HG02610 (cell line): Measurements from ENCODE around the gene ARHGEF37.

ENCODE experiments used
- ATAC-seq: cut with Tn5 transposase; IDR thresholded peaks from one replicate; pipeline ENCODE4 v1.9.1; 2021; ENCODE audit warnings: mild to moderate bottlenecking, moderate library complexity; ENCODE audit not compliant: unreplicated experiment

Gene ARHGEF37

DNA sequence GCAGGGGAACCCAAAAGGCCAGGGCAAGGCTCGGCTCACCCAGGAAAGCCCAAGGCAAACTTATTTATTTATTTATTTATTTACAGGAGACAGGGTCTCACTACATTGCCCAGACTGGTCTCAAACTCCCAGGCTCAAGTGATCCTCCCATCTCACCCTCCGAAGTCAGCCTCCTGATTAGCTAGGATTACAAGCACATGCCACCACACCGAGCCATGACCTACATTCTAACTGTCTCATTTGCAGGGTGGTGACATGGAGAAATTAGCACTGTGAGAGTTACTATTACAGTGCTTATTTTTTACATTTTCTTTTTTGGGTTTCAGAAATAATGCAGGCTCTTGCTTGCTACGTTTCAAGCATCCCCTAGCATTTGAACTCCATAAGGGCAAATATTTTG, 18.1 kb downstream of the ARHGEF37 start:
- no peak for ATAC-seq

DNA sequence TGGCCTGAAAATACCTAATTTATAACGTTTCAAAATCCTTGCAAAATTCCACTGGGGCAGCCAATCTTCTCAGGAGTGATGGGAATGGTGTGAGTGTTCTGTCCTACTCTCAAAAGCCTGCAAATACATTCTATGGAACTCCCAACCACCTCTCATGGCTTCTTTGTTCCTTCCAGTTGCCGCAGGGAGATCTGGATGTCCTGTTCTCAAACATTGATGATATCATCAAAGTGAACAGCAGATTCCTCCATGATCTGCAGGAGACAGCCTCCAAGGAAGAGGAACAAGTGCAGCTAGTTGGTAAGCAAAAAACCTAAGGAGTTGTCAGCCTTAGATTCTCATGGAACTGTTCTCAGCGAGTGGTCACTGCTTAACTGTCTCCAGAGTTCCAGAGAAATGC, 19.6 kb downstream of the ARHGEF37 start:
- ATAC-seq = no peak

DNA sequence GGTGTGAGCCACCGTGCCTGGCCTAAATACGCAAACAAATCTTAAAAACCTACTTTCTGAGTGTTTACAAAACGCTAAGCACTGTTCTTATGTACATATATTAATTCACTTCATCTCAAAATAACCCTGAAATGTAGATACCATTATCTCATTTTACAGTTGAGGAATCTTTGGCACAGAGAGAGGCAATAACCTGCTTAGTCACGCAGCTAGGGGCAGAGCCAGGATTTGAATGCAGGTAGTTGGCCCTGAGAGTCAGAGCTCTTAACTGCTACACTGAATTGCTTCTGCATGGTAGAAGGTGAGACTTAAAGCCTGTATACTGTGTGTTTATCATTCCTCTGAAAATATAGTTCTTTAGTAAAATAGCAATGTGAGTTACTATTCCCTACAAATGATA, 21.9 kb downstream of the ARHGEF37 start:
- ATAC-seq = no peak

DNA sequence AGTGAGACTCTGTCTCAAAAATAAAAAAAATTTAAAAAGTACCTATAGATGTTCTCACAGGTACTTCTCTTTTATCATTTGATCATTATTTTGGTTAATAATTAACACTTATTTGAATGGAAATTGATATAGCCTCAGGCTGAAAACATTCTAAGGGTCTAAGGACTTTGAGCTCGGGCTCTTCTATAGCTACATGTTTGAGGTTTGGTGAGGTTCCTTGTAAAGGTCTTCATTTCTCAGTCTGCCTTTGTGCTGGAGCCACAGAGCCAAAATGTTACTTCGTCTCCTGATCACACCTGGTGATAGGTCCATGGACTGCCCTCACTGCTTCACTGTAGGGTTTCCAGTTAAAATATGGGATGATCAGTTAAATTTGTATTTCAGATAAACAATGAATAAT, 22.6 kb downstream of the ARHGEF37 start:
- ATAC-seq = no peak

DNA sequence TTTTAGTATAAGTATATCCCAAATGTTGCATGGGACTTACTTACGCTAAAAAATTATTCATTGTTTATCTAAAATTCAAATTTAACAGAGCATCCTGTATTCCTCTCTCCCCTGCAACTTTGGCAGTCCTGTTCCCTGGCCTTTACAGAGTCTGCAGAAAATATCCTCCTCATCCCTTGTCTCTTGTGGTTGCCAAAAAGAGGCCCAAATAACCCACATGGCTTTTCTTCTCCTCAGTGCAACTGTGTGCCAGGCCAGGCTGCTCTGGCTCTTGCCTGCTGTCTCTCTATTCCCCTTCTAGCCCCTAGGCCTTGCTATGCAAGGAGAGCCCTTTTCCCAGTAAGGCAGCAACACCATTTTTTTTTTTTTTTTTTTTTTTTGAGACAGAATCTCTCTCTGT, 23.0 kb downstream of the ARHGEF37 start:
- ATAC-seq = no peak

DNA sequence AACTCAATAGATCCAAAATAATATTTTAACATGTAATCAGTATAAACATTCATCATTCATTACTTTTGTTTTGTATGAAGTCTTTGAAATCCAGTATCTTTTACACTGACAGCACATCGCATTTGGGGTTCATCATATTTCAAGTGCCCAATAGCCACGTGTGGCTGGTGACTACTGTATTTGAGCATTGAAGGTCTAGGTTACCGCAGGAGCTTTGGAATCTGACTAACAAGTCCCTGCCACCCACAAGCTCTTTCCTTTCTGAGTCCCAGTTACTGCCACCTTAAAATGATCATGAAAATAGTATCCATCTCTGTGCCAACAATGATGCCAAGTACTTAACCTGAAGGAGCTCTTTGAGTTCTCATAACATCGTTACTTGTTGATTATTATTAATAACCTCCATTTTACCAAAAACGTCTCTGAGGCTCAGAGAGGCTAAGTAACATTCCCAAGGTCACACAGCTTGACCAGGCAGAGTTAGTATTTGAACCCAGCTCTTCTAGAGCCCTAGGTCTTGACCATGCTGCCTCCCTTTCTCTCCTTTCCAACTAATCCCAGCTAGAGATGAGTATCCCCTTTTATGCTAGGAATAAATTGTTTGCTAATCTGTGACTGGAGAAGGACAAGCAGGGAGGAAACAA, 24.2 kb downstream of the ARHGEF37 start:
- no peak for ATAC-seq

DNA sequence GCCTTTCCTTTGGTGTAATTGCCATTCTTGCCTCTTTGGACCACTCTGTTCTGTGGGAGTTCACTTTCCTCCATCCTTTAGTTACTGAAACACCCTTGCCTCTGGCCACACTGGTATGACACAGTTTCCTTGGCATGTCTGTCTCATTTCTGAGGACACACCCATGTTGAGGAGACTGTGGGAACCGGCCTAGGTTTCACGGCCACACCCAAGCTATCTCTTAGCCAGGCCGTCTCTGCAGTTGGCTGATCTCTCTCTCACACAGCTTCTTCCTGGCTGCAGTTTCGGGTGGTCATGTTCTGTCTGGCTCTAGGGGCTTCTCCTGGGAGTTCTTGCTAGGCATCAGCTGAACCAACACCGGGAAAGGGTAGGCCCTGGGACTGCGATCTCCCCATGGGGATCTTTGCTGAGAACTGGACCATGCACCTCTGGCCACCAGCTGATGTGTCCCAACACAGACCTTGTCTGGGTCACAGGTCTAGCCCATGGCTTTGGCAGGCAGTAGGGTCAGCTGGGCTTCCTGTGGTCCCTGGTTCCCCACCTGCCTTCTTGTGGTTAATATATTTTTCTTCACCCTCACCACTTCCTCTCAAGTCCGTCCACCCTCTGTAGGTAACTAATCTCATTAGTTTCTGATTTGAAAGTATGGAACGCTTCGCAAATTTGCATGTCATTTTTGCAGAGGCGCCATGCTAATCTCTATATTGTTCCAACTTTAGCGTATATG, 24.9 kb downstream of the ARHGEF37 start:
- peak; percentile 71 for ATAC-seq

DNA sequence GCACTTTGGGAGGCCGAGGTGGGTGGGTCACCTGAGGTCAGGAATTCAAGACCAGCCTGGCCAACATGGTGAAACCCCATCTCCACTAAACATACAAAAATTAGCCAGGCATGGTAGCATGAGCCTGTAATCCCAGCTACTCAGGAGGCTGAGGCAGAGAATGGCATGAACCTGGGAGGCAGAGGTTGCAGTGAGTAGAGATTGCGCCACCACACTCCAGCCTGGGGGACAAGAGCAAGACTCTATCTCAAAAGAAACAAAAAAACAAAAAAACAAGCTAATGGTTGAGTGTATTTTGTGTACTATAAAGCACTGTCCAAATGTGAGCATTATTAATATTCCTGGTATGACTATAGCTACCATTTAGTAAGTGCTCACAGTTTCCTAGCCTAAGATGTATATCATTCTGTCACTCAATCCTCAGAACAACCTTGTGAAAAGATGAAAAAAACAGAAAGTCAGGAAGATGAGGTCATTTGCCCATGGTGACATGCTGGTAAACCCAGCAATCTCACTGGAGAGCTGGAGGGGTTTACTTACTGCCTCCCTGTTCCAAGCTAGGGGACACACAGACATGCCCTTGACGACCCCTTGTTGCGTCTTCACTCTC, 27.7 kb downstream of the ARHGEF37 start:
- ATAC-seq = no peak

DNA sequence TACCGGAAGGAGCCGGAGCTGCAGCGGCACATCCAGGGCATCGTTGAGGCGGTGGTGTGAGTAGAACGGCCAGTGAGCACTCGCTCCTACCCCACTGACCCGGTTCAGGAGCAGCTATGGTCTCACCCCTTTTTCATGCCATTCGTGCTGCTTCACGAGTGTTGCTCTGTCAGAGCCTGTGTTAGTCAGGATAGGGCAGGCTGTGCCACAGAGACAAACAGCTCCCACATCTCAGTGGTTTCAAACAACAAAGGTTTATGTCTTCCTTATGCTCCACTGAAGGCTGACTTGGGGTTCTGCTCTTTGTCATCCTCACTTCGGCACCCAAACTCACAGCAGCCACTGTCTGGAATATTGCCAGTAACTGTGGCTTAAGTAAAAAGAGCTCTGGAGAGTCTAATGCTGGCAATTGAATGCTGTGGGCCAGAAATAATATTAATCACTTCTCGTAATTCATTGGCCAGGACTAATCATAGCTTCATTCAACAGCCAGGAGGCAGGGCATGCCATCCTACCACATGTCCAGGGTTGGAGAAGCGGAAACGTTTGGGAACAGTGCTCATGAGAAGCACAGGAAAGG, 28.4 kb downstream of the ARHGEF37 start:
- ATAC-seq = no peak

DNA sequence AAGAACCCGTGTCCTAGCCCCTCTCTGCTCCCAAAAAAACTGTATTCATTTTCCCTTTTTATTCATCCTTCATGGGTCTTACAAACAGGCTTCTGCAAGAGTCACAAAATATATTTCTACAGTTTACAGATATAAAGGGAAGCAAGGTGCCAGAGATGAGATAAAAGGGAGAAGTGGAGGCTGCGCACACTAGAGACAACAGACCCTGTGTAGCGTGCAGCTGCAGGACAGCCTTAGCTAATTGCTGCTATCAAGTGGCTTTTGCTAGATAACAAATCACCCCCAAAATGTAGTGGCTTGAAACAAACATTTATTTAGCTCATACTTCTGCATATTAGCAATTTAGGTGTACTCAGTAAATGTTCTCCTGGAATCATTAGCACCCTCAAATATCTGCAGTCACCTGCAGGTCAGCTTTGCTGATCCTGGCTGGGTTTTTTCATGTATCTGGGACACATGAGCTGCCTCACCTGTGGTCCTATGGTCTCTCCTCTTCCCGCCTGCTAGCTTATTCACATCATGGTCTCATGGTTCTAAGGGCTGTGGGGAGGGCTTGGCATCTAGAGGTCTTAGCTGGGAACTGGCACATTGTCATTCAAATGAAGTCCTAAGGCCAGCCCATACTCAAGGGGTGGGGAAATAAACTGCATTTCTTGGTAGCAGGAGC, 29.4 kb downstream of the ARHGEF37 start:
- no peak for ATAC-seq

DNA sequence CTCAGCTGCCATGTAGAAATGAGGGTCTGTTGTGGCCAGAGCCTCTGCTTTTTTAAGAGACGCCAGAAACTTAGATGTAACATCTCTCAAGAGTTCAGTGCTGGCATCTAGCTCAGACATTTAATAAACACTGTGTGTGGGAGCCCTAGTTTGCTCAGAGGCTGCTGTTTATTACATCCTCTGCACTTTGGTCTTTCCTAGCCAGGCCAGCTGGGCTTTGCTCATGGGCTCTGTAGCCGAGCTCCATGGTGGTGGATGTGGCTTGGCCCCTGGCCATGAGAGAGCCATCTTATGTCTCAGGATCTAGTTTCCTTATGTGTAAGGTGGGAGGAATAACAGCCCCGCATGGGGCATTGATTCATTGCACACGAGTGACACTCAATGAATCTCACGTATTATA, 30.0 kb downstream of the ARHGEF37 start:
- ATAC-seq = no peak

DNA sequence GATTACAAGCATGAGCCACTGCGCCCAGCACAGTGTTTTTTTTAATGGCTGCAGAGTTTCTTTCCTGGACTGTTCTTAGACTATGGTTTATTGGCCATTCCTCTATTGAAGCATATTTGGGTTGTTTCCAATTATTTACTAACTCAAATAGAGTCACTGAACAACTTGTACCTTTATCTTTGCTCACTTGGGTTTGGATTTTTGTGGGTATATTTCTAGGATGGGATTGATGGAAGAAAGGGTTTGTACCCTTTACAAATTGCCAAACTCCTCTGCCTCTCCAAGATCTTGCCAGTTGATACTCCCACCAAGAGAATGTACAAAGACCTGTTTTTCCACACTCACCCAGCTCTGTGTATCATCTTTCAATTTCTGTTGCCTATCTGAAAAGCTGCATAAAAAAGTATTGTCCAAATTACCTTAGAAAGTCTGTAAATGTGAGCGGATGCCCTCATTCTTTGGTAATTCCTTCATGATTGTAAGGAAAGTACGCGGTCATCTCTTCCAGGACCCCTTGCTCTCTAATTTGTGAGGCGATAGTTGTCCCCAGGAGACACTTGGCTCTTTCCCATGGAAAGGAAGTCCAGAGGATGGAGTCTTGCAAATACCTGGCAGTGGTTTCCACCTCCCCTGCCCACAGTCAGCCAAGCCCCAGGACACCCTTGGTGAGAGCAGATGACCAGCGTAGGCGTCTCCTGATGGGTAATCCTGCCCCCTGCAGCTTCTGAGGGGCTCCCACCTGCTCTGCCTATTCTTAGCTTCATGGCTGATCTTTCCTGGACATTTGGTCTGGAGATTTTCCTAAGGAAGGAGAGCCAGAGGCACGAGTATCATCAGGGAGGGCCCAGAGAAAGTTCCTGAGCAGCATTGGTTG, 33.0 kb downstream of the ARHGEF37 start:
- no peak for ATAC-seq

DNA sequence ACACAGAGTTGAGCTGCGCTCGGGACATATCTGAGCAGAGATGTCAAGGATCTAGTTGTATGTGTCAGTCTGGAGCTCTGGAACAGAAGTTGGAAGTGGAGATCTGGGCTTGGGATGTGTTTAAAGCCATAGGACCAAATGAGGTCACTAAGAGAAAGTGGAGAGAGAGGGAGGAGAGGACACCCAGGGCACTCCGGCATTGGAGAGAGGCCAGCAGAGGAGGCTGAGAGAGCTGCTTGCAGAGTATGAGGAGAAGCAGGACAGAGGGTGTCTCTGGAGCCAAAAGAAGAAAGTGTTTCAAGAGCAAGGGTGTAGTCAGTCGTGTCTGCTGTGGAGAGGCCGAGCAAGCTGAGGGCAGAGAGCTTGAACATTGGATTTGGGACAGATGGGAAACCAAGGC, 34.7 kb downstream of the ARHGEF37 start:
- ATAC-seq = no peak

DNA sequence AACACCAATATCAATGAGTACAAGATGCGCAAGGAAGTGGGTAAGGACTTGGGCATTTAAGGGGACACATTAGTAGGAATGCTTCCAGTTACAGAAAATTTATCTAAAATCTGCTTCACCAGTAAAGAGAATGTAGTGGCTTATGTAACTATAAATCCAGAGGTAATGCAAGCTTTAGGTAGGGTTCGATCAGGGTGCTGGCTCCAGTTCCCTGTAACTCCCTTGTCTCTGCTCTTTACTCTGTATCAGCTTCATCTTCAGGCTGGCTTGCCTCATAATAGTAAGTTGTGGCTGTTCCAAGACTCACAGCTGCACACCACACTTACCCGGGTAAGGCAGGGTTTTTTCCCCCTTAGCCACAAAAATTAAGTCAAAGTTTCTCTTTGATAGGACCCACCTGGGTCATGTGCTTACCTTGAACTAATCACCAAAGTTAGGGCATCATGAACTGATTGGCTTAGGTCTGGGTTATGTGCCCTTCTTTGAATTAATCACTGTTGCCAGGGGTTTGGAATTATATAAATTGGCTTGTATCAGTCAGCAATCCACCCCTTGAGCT, 35.5 kb downstream of the ARHGEF37 start:
- peak; percentile 84 for ATAC-seq

DNA sequence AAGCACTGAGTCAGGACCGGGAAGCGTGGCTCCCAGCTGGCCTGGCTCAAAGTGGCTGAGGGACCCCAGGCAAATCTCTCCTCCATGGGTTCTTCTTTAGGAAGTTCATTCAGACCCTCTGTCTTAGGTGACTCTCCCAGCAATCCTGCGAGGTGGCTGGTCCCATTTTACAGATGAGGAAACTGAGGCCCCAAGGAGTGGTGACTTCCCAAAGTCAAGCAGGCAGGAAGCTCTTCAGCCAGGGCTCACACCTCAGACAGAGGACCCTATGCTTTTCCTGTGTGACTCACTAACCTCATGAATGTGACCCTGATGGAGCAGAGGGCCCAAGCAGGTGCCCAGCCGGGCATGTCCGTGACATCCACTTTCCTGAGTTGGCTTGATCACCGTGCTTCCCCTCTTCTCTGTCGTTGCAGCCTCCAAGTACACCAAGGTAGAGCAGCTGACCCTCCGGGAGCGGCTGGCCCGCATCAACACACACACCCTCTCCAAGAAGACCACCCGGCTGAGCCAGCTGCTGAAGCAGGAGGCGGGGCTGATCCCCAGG, 36.5 kb downstream of the ARHGEF37 start:
- no peak for ATAC-seq

DNA sequence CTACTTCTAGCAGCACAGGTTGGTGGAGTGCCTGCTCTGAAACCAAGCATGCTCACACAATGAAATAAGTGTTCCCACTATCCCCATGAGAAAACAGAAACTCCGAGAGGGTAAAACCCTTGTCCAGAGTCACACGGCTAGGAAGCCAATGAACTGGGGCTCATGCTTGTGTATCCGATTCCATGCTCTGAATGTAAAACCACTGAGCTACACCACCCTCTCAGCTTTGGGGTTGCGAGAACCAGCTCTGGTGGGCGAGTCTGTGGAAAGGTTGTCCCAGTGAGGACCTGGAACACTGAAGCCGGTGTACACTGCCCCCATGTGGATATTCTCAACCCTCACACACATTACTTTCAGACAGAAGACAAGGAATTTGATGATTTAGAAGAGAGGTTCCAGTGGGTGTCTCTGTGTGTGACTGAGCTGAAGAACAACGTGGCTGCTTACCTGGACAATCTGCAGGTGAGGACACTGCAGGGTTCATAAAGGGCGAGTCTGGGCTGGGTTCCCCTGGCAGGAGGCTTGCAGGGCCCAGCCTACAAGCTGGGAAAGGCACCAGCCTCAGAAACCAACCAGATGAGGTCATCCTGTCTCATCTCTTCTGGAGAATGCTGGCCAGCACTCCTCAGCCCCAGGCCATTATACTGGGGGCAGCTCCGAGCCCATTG, 37.4 kb downstream of the ARHGEF37 start:
- ATAC-seq = no peak

DNA sequence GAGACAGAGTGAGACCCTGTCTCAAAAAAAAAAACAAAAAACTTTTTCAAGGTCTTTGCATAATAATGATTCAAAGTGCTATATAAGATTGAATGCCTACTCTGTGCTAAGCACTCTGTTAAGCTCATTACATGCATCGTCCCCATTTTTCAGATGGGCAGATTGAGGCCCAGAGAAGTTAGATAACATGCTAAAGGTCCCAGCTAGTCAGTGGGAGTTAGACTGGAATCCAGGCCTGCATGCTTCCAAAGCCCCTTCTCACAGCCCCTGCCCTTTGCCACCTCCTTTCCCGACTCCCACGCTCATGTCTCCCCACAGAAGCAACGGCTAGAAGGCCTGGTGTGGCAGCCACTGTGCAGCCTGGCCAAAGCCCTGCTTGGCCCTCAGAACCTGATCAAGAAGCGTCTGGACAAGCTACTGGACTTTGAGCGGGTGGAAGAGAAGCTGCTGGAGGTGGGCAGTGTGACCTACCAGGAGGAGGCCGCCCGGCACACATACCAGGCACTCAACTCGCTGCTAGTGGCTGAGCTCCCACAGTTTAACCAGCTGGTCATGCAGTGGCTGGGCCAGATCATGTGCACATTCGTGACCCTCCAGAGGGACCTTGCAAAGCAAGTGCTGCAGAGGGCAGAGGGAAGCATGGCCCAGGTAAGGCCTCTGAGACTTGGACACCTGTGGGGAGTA, 40.3 kb downstream of the ARHGEF37 start:
- ATAC-seq = no peak

DNA sequence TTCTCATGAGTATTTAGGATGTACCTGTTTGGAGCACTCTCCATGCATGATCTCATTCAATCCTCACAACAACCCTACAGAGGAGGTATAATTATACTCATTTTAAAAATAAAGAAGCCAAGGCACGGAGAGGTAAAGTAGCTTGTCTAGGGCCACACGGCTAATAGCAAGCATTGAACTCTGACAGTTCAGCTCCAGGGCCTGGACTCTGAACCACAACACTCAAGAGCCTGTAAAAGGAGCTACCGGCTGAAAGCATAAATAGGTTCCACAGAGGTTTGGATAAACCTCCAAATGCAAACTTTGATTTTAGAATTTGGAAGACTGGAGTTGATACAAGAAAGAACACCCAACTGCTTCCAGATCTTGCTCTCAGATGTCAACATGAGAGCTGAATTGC, 41.2 kb downstream of the ARHGEF37 start:
- ATAC-seq = no peak

DNA sequence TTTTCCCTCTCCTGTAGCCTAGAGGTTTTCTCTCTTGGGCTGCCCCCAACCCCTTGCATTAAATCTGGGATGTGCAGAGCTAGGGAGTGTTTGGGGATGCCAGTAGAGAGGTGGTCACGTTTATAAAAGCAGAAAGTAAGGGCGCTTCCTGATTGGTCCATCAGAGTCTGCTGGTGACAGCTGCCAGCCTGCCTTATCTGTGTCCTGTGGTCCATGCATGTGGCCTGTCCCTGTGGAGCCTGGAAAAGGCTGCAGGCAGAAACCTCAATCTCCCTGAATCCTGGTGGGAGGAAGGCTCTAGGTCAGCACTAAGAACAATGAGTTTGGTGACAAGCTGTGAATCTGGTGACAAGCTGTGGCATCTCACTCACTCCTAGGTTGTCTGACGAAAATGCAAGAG, 42.2 kb downstream of the ARHGEF37 start:
- no peak for ATAC-seq
